GM18520 (cell line): Measurements from ENCODE around the gene LIN52.

Experiments
- ATAC-seq: cut with Tn5 transposase; IDR thresholded peaks from one replicate; pipeline ENCODE4 v1.9.1; 2021; ENCODE audit not compliant: unreplicated experiment

LIN52 gene

GRCh38 chr14:74179856-74180255 is 95.1 kb downstream of the LIN52 start:
- no peak for ATAC-seq

- ATAC-seq = no peak
These were observed 106.3 kb downstream of the LIN52 start for GRCh38 chr14:74190927-74191575.

- ATAC-seq = no peak
These were observed 109.9 kb downstream of the LIN52 start for GRCh38 chr14:74194506-74195274.

- ATAC-seq = no peak
These were observed 110.9 kb downstream of the LIN52 start for GRCh38 chr14:74195623-74196022.

GRCh38 chr14:74198441-74199234 is 113.9 kb downstream of the LIN52 start:
- no peak for ATAC-seq

GRCh38 chr14:74202113-74202512 is 117.4 kb downstream of the LIN52 start:
- no peak for ATAC-seq

GRCh38 chr14:74203639-74204038 is 118.9 kb downstream of the LIN52 start:
- ATAC-seq = no peak

- ATAC-seq = no peak
These were observed 119.7 kb downstream of the LIN52 start for GRCh38 chr14:74204491-74204890.

GRCh38 chr14:74205882-74206281 is 121.1 kb downstream of the LIN52 start:
- ATAC-seq = no peak

GRCh38 chr14:74207943-74208342 is 123.2 kb downstream of the LIN52 start:
- ATAC-seq = no peak

- no peak for ATAC-seq
These were observed 123.9 kb downstream of the LIN52 start for GRCh38 chr14:74208642-74209041.

- ATAC-seq = no peak
These were observed 127.3 kb downstream of the LIN52 start for GRCh38 chr14:74211945-74212580.

- no peak for ATAC-seq
These were observed 129.4 kb downstream of the LIN52 start for GRCh38 chr14:74213907-74214803.

GRCh38 chr14:74216671-74217070 is 131.9 kb downstream of the LIN52 start:
- ATAC-seq = no peak

GRCh38 chr14:74217672-74218448 is 133.1 kb downstream of the LIN52 start:
- ATAC-seq = no peak

- no peak for ATAC-seq
These were observed 133.7 kb downstream of the LIN52 start for GRCh38 chr14:74218462-74218861.

- ATAC-seq = no peak
These were observed 134.8 kb downstream of the LIN52 start for GRCh38 chr14:74219277-74220205.

GRCh38 chr14:74220991-74221390 is 136.2 kb downstream of the LIN52 start:
- no peak for ATAC-seq
